NCI-H1436 treated with DMSO at 0.1 percent for 48 hours (cell line): Measurements from ENCODE around the gene F2.

Source experiments
- DNase-seq: peaks from one replicate; lab custom pipeline; 2025; lab: John Stamatoyannopoulos, UW

F2 gene

GRCh38 chr11:46718155-46719019 is 626 bp upstream of the F2 start:
- no peak for DNase-seq

GRCh38 chr11:46719543-46720218 is 668 bp downstream of the F2 start:
- no peak for DNase-seq

GRCh38 chr11:46721286-46721685 is 2.3 kb downstream of the F2 start:
- DNase-seq, result no peak

GRCh38 chr11:46722566-46723358 is 3.7 kb downstream of the F2 start:
- no peak for DNase-seq

GRCh38 chr11:46723359-46723680 is 4.3 kb downstream of the F2 start:
- no peak for DNase-seq

GRCh38 chr11:46724088-46724487 is 5.1 kb downstream of the F2 start:
- DNase-seq, result no peak

- no peak for DNase-seq
These were observed 6.6 kb downstream of the F2 start for GRCh38 chr11:46725338-46726205.

GRCh38 chr11:46726206-46726862 is 7.3 kb downstream of the F2 start:
- no peak for DNase-seq

- DNase-seq, result no peak
These were observed 9.1 kb downstream of the F2 start for GRCh38 chr11:46727952-46728658.

GRCh38 chr11:46728659-46729040 is 9.6 kb downstream of the F2 start:
- no peak for DNase-seq

GRCh38 chr11:46729110-46730027 is 10.4 kb downstream of the F2 start:
- DNase-seq, result no peak

- no peak for DNase-seq
These were observed 12.5 kb downstream of the F2 start for GRCh38 chr11:46731545-46731944.

GRCh38 chr11:46733234-46733633 is 14.2 kb downstream of the F2 start:
- DNase-seq, result no peak

- no peak for DNase-seq
These were observed 17.1 kb downstream of the F2 start for GRCh38 chr11:46736146-46736545.

- no peak for DNase-seq
These were observed 17.6 kb downstream of the F2 start for GRCh38 chr11:46736615-46737014.

- DNase-seq, result no peak
These were observed 18.7 kb downstream of the F2 start for GRCh38 chr11:46737699-46738098.

GRCh38 chr11:46738887-46739286 is 19.9 kb downstream of the F2 start:
- DNase-seq, result no peak

- no peak for DNase-seq
These were observed 22.8 kb downstream of the F2 start for GRCh38 chr11:46741600-46742484.

GRCh38 chr11:46743043-46743442 is 24.0 kb downstream of the F2 start:
- DNase-seq, result no peak
